ENCODE results near the gene PKN1. TPM values are rescaled to one million over a fixed set of nuclear protein-coding genes. Genes with fewer than 3 reads are reported as not detected.

The PKN1 gene
- total and polyA plus RNA-seq, 2 of the 4 experiments (the other 2 are of a cell fraction), result 39.1 to 41.4 TPM

GRCh38 chr19:14402332-14403144, 30.6 kb upstream of the PKN1 start:
- Histone ChIP-seq H3K18ac (ENCODE audit: low read depth, low read length) (no peak overlapping the region), H2BK5ac (ENCODE audit: low read depth, low read length, poor library complexity, severe bottlenecking) (no peak overlapping the region), H3K9ac (ENCODE audit: low read depth, low read length) (no peak overlapping the region), H2AFZ (replicated peaks; ENCODE audit: low read length, poor library complexity) (peak overlapping the region; percentile 46), H3K14ac (replicated peaks; ENCODE audit: low read depth, low read length) (peak overlapping the region; percentile 4; the same call in 1 of the 2 replicates), H2BK20ac (ENCODE audit: low read depth, low read length) (peak overlapping the region; percentile 61; the same call in 1 of the 2 replicates), H3K79me1 (ENCODE audit: low read depth in 1 of 2, low read length in 2 of 2) (peaks cover 0 to 4% of the 10 kb centered on the region in 2 experiments; a peak in 1 of 4 replicates), H3K4me1 (ENCODE audit: control insufficient read depth, insufficient read depth, low read length) (no peaks in the 10 kb centered on the region), H3K4ac (ENCODE audit: low read depth, low read length) (peak overlapping the region; percentile 61), H3K4me3 (ENCODE audit: insufficient read depth, low read depth, low read length) (no peak overlapping the region), H3K23ac (ENCODE audit: low read depth, low read length) (no peak overlapping the region), H2BK15ac (ENCODE audit: low read depth, low read length) (no peak overlapping the region), H4K8ac (ENCODE audit: low read depth in 2 of 2, low read length in 2 of 2) (peak overlapping the region in 1 of 2 experiments; percentile 56; a peak in 1 of 4 replicates), H3K9me3 (ENCODE audit: control insufficient read depth, insufficient read depth, low read length) (no peaks in the 10 kb centered on the region; the same call in 1 of the 2 replicates), H2BK120ac (ENCODE audit: low read depth, low read length) (peak overlapping the region; percentile 19; the same call in 1 of the 2 replicates), H4K5ac (ENCODE audit: low read depth, low read length) (no peak overlapping the region), H3K36me3 (ENCODE audit: control insufficient read depth, insufficient read depth, low read length) (peaks cover 20% of the 10 kb centered on the region), H3K56ac (ENCODE audit: extremely low read depth, insufficient read depth, low read length) (no peak overlapping the region), H4K91ac (ENCODE audit: insufficient read depth, low read depth, low read length) (no peak overlapping the region), H3K27me3 (ENCODE audit: control insufficient read depth, insufficient read depth, low read length) (no peaks in the 10 kb centered on the region), H3K9me1 (ENCODE audit: insufficient read depth, low read length) (peaks cover 6% of the 10 kb centered on the region; the same call in 1 of the 2 replicates), H2AK9ac (replicated peaks; ENCODE audit: low read depth, low read length, poor library complexity) (no peak overlapping the region), H4K20me1 (ENCODE audit: insufficient read depth, low read length) (peaks cover 6% of the 10 kb centered on the region; the same call in 1 of the 2 replicates), H3K4me2 (ENCODE audit: low read depth, low read length) (no peak overlapping the region), H2AK5ac (ENCODE audit: low read depth, low read length) (peak overlapping the region; percentile 61; the same call in 1 of the 2 replicates), H3K27ac (ENCODE audit: insufficient read depth, low read length) (no peak overlapping the region)
- in situ Hi-C loops (cut with MboI; ENCODE audit: low sequenced_read_pairs) (no loop called here), dilution Hi-C loops (cut with HindIII; ENCODE audit: low sequenced_read_pairs, unreplicated experiment) (no loop called here), intact Hi-C loops (cut with micrococcal nuclease) (no loop called here)
- no peak for TF ChIP-seq ELK1 (IDR thresholded peaks at IDR 0.05; ENCODE audit: borderline replicate concordance, low read depth, low read length)
- no peak for TF ChIP-seq MXI1 (IDR thresholded peaks at IDR 0.05; ENCODE audit: borderline replicate concordance, low read depth, low read length)
- no peak for TF ChIP-seq CEBPB (IDR thresholded peaks at IDR 0.05; ENCODE audit: low read depth, low read length)
- peak; percentile 49; the same call in 1 of the 2 replicates for TF ChIP-seq MAZ (IDR thresholded peaks at IDR 0.05; ENCODE audit: borderline replicate concordance, low read depth, low read length)
- no peak for TF ChIP-seq CHD1 (IDR thresholded peaks at IDR 0.05; ENCODE audit: low read depth, low read length)
- no peak for TF ChIP-seq CTCF (conservative IDR thresholded peaks at IDR 0.05; ENCODE audit: low read depth, low read length)
- TF ChIP-seq NFE2L2 (IDR thresholded peaks at IDR 0.05; ENCODE audit: low read depth, low read length), result no peak
- no TSS peak for BruUV-seq (replicated peaks)
- WGBS, 2 experiments (ENCODE audit: extremely low coverage in 2 of 2, insufficient read length in 1 of 2), result 97% methylated on average over 6 of the region's 26 CpGs; no CpG with 5 or more reads in 1 of the 2 experiments
- ATAC-seq (ENCODE audit: low read depth) (no peak), DNase-seq (peak; percentile 78)
- ChIA-PET POLR2A (ENCODE audit: unreplicated experiment) (interaction anchor here (0.6 kb wide), 1 partner anchor 175 kb away, joined by 4 read pairs; no protein-coding TSS in a partner anchor), CTCF (no interaction called here)

All from IMR-90 (cell line).